OCI-LY7 (cell line): Measurements from ENCODE around the gene RFPL3. TPM values are rescaled to one million over a fixed set of nuclear protein-coding genes. Genes with fewer than 3 reads are reported as not detected.

Experiments used
- BruUV-seq: library from RNA; stranded (reverse); fragments of 400-500 nt; replicated peaks from 2 replicates; lab custom pipeline; 2021; lab: Mats Ljungman, UMichigan
- CTCF ChIA-PET: fragments of 300-600 bp; sonication (Branson Sonifier 250); formaldehyde crosslinking; loops from one replicate; lab custom pipeline; 2022; ENCODE audit warnings: antibody characterized with exemption; ENCODE audit not compliant: unreplicated experiment; lab: Charles Lee
- POLR2A ChIA-PET: fragments of 300-600 bp; sonication (Branson Sonifier 250); formaldehyde crosslinking; loops from one replicate; lab custom pipeline; 2022; ENCODE audit warnings: antibody characterized with exemption; lab: Charles Lee
- DNase-seq: peaks from one replicate; pipeline ENCODE4 v3.0.0-alpha.2; 2015; ENCODE audit warnings: low spot score
- H2AFZ ChIP-seq: fragments of 200-600 bp; sonication (generic), shearing (Covaris generic); 2 replicates; pipeline ENCODE4 v1.6.1; 2014; ENCODE audit warnings: mild to moderate bottlenecking, antibody characterized with exemption, low read length, moderate library complexity
- H3K27ac ChIP-seq: fragments of 200-600 bp; sonication (generic); 2 replicates; pipeline ENCODE4 v1.5.1; 2014; ENCODE audit warnings: mixed run types, low read depth, mild to moderate bottlenecking, moderate library complexity, low read length, inconsistent platforms; ENCODE audit not compliant: poor library complexity, severe bottlenecking
- H3K36me3 ChIP-seq: fragments of 200-600 bp; sonication (generic); 2 replicates; pipeline ENCODE4 v1.6.1; 2014; ENCODE audit warnings: mild to moderate bottlenecking, antibody characterized with exemption, low read length, moderate library complexity, mixed read lengths; ENCODE audit not compliant: insufficient read depth
- H3K4me1 ChIP-seq: fragments of 200-600 bp; sonication (generic); 2 replicates; pipeline ENCODE4 v1.5.1; 2014; ENCODE audit warnings: mild to moderate bottlenecking, low read length; ENCODE audit not compliant: insufficient read depth, poor library complexity, severe bottlenecking
- H3K4me2 ChIP-seq: fragments of 200-600 bp; sonication (generic); 2 replicates; pipeline ENCODE4 v1.6.1; 2014; ENCODE audit warnings: mild to moderate bottlenecking, low read length
- H3K4me3 ChIP-seq: fragments of 200-600 bp; sonication (generic); 2 replicates; pipeline ENCODE4 v1.5.1; 2014; ENCODE audit warnings: mild to moderate bottlenecking, low read depth, low read length; ENCODE audit not compliant: poor library complexity, severe bottlenecking
- H3K79me2 ChIP-seq: fragments of 200-600 bp; sonication (generic); 2 replicates; pipeline ENCODE4 v1.6.1; 2016; ENCODE audit warnings: low read depth, mild to moderate bottlenecking, low read length, moderate library complexity, mixed read lengths; ENCODE audit not compliant: insufficient read depth
- H3K9me2 ChIP-seq: fragments of 200-600 bp; sonication (generic); 2 replicates; pipeline ENCODE4 v1.6.1; 2016; ENCODE audit warnings: mild to moderate bottlenecking, low read length, mixed read lengths; ENCODE audit not compliant: insufficient read depth
- H3K9me3 ChIP-seq: fragments of 200-600 bp; sonication (generic); 2 replicates; pipeline ENCODE4 v1.6.1; 2014; ENCODE audit warnings: mild to moderate bottlenecking, mixed run types, low read length, mixed read lengths
- H4K20me1 ChIP-seq: fragments of 200-600 bp; sonication (generic); 2 replicates; pipeline ENCODE4 v1.6.1; 2014; ENCODE audit warnings: mild to moderate bottlenecking, antibody characterized with exemption, low read length, moderate library complexity, mixed read lengths; ENCODE audit not compliant: insufficient read depth
- EZH2phosphoT487 ChIP-seq: fragments of 200-600 bp; sonication (generic); IDR thresholded peaks from 2 replicates; pipeline ENCODE4 v1.6.1; 2018; ENCODE audit warnings: low read depth, borderline replicate concordance, mild to moderate bottlenecking, mixed run types, antibody characterized with exemption, low read length, moderate library complexity, mixed read lengths
- intact Hi-C: fragments of 100-400 bp; cut with micrococcal nuclease; formaldehyde crosslinking; loops from one replicate; pipeline ENCODE4 v1.10.0; 2022; ENCODE audit not compliant: unreplicated experiment
- total RNA-seq, 2 experiments: library from RNA; depleted of rRNA in 1 of 2; stranded (reverse); fragments of >200 nt in 1 of 2; shearing (Covaris generic) in 1 of 2; gene quantifications; 2 replicates each; pipeline ENCODE4 v1.2.3, GENCODE V29; 2014 to 2022
- TF ChIP-seq, protein P1 (sequence below): fragments of 200-600 bp; sonication (generic); conservative IDR thresholded peaks from 2 replicates; pipeline ENCODE4 v1.5.1; 2014; ENCODE audit warnings: mild to moderate bottlenecking, antibody characterized with exemption, low read length, moderate library complexity, mixed read lengths

The RFPL3 gene
- total RNA-seq, 2 experiments from 2014 or later = not detected

DNA sequence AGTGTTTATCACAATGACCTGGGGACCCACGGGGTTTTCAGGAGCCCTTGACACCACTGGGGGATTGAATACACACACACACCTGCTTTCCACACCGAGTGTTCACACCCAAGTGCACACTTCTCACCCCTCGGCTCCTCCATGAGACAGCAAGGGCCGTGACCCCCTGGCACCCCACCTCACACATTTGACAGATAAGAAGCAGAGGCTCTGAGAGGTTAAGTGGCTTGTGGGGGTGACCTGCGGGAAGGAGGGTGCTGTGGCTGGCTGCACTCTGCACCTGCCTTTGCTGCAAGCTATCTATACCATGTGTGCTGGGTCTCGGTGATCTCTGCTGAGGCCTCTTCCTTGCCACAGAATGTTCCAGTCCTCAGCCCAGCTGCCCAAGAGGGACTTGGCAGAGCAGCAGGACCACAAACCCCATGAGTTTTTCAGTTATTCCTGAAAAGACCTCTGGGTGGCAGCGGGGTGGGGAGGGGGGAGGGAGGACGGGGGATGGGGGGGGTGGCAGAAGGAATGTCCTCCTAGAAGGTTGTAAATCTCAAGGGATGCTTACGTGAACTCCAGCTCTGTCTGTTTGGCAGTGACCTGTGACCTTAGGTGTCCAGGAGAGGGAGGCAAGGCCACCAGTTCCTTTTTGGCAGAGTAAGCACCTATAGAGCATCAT is 47.9 kb upstream of the RFPL3 start:
- CTCF ChIA-PET = no interaction called here
- intact Hi-C loops = no loop called here

DNA sequence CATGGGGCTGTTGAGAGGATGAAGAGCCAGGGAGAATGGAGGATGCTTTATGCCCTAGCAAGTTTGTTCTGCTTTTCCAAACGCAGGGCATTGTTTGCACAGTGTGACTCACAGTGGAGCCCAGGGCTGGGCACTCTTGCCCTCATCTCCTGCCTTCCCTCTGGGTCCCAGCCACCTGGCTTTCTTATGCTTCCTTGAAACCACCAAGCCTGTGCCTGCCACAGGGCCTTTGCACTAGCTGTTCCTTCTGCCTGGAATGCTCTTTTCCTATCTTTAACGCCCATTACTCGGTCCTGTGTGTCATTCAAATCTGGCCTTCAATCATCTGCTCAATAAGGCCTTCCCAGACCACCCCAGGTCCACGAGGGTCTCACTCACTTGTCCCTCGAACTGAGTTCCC is 46.9 kb upstream of the RFPL3 start:
- no peaks in the 10 kb centered on the region for H3K9me2 ChIP-seq
- no peaks in the 10 kb centered on the region for H3K4me1 ChIP-seq
- CTCF ChIA-PET = no interaction called here
- intact Hi-C loops = no loop called here
- H3K4me2 ChIP-seq = no peak overlapping the region
- no peaks in the 10 kb centered on the region for H3K9me3 ChIP-seq
- H3K36me3 ChIP-seq = no peaks in the 10 kb centered on the region
- H3K79me2 ChIP-seq = no peaks in the 10 kb centered on the region
- TF ChIP-seq EZH2phosphoT487 = no peak
- TF ChIP-seq, protein P1, sequence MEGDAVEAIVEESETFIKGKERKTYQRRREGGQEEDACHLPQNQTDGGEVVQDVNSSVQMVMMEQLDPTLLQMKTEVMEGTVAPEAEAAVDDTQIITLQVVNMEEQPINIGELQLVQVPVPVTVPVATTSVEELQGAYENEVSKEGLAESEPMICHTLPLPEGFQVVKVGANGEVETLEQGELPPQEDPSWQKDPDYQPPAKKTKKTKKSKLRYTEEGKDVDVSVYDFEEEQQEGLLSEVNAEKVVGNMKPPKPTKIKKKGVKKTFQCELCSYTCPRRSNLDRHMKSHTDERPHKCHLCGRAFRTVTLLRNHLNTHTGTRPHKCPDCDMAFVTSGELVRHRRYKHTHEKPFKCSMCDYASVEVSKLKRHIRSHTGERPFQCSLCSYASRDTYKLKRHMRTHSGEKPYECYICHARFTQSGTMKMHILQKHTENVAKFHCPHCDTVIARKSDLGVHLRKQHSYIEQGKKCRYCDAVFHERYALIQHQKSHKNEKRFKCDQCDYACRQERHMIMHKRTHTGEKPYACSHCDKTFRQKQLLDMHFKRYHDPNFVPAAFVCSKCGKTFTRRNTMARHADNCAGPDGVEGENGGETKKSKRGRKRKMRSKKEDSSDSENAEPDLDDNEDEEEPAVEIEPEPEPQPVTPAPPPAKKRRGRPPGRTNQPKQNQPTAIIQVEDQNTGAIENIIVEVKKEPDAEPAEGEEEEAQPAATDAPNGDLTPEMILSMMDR = no peak
- H3K4me3 ChIP-seq = no peak overlapping the region
- no TSS peak for BruUV-seq
- H2AFZ ChIP-seq = no peak overlapping the region
- no peak for DNase-seq
- H4K20me1 ChIP-seq = no peaks in the 10 kb centered on the region
- no peak overlapping the region for H3K27ac ChIP-seq
- POLR2A ChIA-PET = no interaction called here

More for the DNA sequence above, 47.9 kb upstream of the RFPL3 start:
- no TSS peak for BruUV-seq
- H3K79me2 ChIP-seq = no peaks in the 10 kb centered on the region
- H3K9me3 ChIP-seq = no peaks in the 10 kb centered on the region
- no peak overlapping the region for H2AFZ ChIP-seq
- no peak overlapping the region for H3K4me2 ChIP-seq
- H3K27ac ChIP-seq = no peak overlapping the region
- DNase-seq = no peak
- no peak overlapping the region for H3K4me3 ChIP-seq
- TF ChIP-seq, protein P1 = no peak
- no peaks in the 10 kb centered on the region for H3K9me2 ChIP-seq
- no peaks in the 10 kb centered on the region for H3K36me3 ChIP-seq
- POLR2A ChIA-PET = no interaction called here
- no peaks in the 10 kb centered on the region for H4K20me1 ChIP-seq
- no peaks in the 10 kb centered on the region for H3K4me1 ChIP-seq

DNA sequence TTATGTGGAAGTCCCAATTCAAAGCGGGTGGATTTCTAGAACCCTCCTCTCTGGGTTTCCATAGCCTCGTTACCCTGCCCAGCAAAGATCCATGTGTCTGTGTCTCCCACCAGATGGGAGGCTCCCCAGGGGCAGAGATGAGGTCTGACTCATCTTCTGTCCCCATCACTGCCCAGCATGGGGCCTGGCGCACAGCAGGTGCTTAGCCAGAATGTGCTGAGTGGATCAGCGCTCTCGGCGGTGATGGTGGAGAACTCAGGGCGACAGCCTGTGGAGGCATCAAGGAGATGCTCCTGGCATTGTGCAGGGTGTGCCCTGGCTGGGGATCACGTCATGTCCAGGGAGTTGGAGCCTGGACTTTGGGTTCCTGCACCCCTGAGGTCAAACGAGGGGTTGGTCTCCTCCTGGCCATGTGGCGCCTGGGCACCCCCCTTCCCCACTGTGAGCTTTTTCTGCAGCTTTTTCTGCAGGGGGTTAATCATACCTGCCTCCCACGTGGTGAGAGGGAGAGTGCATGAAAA is 46.1 kb upstream of the RFPL3 start:
- no peak overlapping the region for H3K4me3 ChIP-seq
- ChIA-PET POLR2A (no interaction called here), CTCF (no interaction called here)
- intact Hi-C loops = no loop called here
- no peak for DNase-seq
- no peaks in the 10 kb centered on the region for H3K4me1 ChIP-seq
- BruUV-seq = no TSS peak
- H2AFZ ChIP-seq = no peak overlapping the region
- no peaks in the 10 kb centered on the region for H3K36me3 ChIP-seq
- no peaks in the 10 kb centered on the region for H3K79me2 ChIP-seq
- TF ChIP-seq, protein P1 = no peak
- no peak for TF ChIP-seq EZH2phosphoT487
- no peaks in the 10 kb centered on the region for H4K20me1 ChIP-seq
- no peaks in the 10 kb centered on the region for H3K9me2 ChIP-seq
- H3K9me3 ChIP-seq = no peaks in the 10 kb centered on the region
- H3K27ac ChIP-seq = no peak overlapping the region
- H3K4me2 ChIP-seq = no peak overlapping the region
